Measurements from ENCODE around the gene IFIT3.

- TF ChIP-seq CTCF (conservative IDR thresholded peaks at IDR 0.05) (no peak), ZFX (IDR thresholded peaks at IDR 0.05) (no peak)
These were observed 48.4 kb upstream of the IFIT3 start for GRCh38 chr10:89279421-89279869.

Data from C4-2B (cell line).